Renal cortex interstitium (tissue), 11 donors: Measurements from ENCODE around the gene ARHGAP23. TPM values are rescaled to one million over a fixed set of nuclear protein-coding genes. Genes with fewer than 3 reads are reported as not detected.

Experiments used
- DNase-seq, 11 donors: peaks; one replicate each; pipeline ENCODE4 v3.0.0-alpha.2; 2013; ENCODE audit warnings: low read depth in 9 of 11, low spot score in 4 of 11; ENCODE audit errors: extremely low read depth in 1 of 11
- polyA plus RNA-seq, 3 donors: library from polyadenylated mRNA; unstranded; fragments of 120-200 nt; gene quantifications; one replicate each; pipeline ENCODE4 v1.2.1, GENCODE V29; 2013; ENCODE audit not compliant: insufficient read length in 3 of 3

The ARHGAP23 gene
- polyA plus RNA-seq, 3 donors = 51.3 to 60.8 (median 53.2) TPM

- no peak for DNase-seq
Measured at GRCh38 chr17:38533866-38534497, 105.7 kb downstream of the ARHGAP23 start.

- DNase-seq = no peak
Measured at GRCh38 chr17:38534498-38534885, 106.2 kb downstream of the ARHGAP23 start.

- no peak for DNase-seq
Measured at GRCh38 chr17:38535886-38536285, 107.6 kb downstream of the ARHGAP23 start.

GRCh38 chr17:38536661-38537060, 108.4 kb downstream of the ARHGAP23 start:
- DNase-seq = no peak

GRCh38 chr17:38538906-38539305, 110.6 kb downstream of the ARHGAP23 start:
- DNase-seq = no peak

GRCh38 chr17:38539386-38539785, 111.1 kb downstream of the ARHGAP23 start:
- DNase-seq = no peak

GRCh38 chr17:38540514-38541045, 112.3 kb downstream of the ARHGAP23 start:
- DNase-seq = no peak

- no peak for DNase-seq
Measured at GRCh38 chr17:38541281-38541680, 113.0 kb downstream of the ARHGAP23 start.

GRCh38 chr17:38542286-38542685, 114.0 kb downstream of the ARHGAP23 start:
- no peak for DNase-seq

- no peak for DNase-seq
Measured at GRCh38 chr17:38543403-38544174, 115.3 kb downstream of the ARHGAP23 start.

GRCh38 chr17:38544175-38544838, 116.0 kb downstream of the ARHGAP23 start:
- no peak for DNase-seq

GRCh38 chr17:38544839-38545209, 116.6 kb downstream of the ARHGAP23 start:
- DNase-seq = no peak

GRCh38 chr17:38545531-38546225, 117.4 kb downstream of the ARHGAP23 start:
- DNase-seq = no peak

- no peak for DNase-seq
Measured at GRCh38 chr17:38546396-38546795, 118.1 kb downstream of the ARHGAP23 start.

GRCh38 chr17:38547444-38547843, 119.2 kb downstream of the ARHGAP23 start:
- DNase-seq = no peak

- DNase-seq = no peak
Measured at GRCh38 chr17:38549285-38549684, 121.0 kb downstream of the ARHGAP23 start.

GRCh38 chr17:38550661-38551060, 122.4 kb downstream of the ARHGAP23 start:
- DNase-seq = no peak

- no peak for DNase-seq
Measured at GRCh38 chr17:38551121-38551520, 122.9 kb downstream of the ARHGAP23 start.

- no peak for DNase-seq
Measured at GRCh38 chr17:38552343-38552742, 124.1 kb downstream of the ARHGAP23 start.
